ENCODE data around the gene ANKRD63.

GRCh38 chr15:40272485-40273056 lies 10.3 kb downstream of the ANKRD63 start:
- TF ChIP-seq CTCF (IDR thresholded peaks at IDR 0.05) = no peak
- TF ChIP-seq POLR2A (IDR thresholded peaks at IDR 0.05) = no peak

Data from lower leg skin (tissue), 3 donors.